Aorta (tissue), 5 donors: ENCODE results near the gene FRMD1. TPM values are rescaled to one million over a fixed set of nuclear protein-coding genes. Genes with fewer than 3 reads are reported as not detected.
A peak's percentile ranks its signal among the peaks of the same experiment; 100 is the strongest.

Source experiments
- ATAC-seq: fragments of 200-7000 bp; cut with Tn5 transposase; one replicate; pipeline ENCODE4 v1.9.1; 2022; ENCODE audit warnings: moderate library complexity; ENCODE audit not compliant: low FRiP score
- DNase-seq, 2 donors: peaks; one replicate each; pipeline ENCODE4 v3.0.0-alpha.2; 2020
- H3K27ac ChIP-seq, 2 donors: one replicate each; pipeline ENCODE4 v1.5.1; 2013; ENCODE audit warnings: low read length in 2 of 2, mild to moderate bottlenecking in 2 of 2, moderate library complexity in 2 of 2, control low read depth in 1 of 2, inconsistent platforms in 1 of 2, low read depth in 1 of 2
- H3K27me3 ChIP-seq, 2 donors: one replicate each; pipeline ENCODE4 v1.6.1; 2013; ENCODE audit warnings: control low read depth in 1 of 2, low read length in 1 of 2, mild to moderate bottlenecking in 1 of 2, moderate library complexity in 1 of 2; ENCODE audit not compliant: insufficient read depth in 2 of 2, control insufficient read depth in 1 of 2
- H3K36me3 ChIP-seq, 2 donors: one replicate each; pipeline ENCODE4 v1.6.1; 2013; ENCODE audit warnings: control low read depth in 1 of 2, low read length in 1 of 2, mild to moderate bottlenecking in 1 of 2; ENCODE audit not compliant: insufficient read depth in 2 of 2, control insufficient read depth in 1 of 2
- H3K4me1 ChIP-seq, 2 donors: one replicate each; pipeline ENCODE4 v1.6.1; 2013; ENCODE audit warnings: low read length in 2 of 2, control low read depth in 1 of 2, mild to moderate bottlenecking in 1 of 2, moderate library complexity in 1 of 2; ENCODE audit not compliant: insufficient read depth in 2 of 2, control insufficient read depth in 1 of 2
- H3K4me3 ChIP-seq, 2 donors: one replicate each; pipeline ENCODE4 v1.5.1; 2013; ENCODE audit warnings: low read length in 2 of 2, control low read depth in 1 of 2, mild to moderate bottlenecking in 1 of 2
- H3K9me3 ChIP-seq: one replicate; pipeline ENCODE4 v1.6.1; 2013; ENCODE audit warnings: mild to moderate bottlenecking, low read length; ENCODE audit not compliant: control insufficient read depth
- WGBS, 2 donors: extraction: QIAGEN DNeasy Blood & Tissue Kit; methylation state at CpG; one replicate each; pipeline ENCODE4 v1.1.7; 2013; 5-methylcytosine and 5-hydroxymethylcytosine counted together
- intact Hi-C, 2 donors: fragments of 100-400 bp; cut with DNase I; formaldehyde crosslinking; loops; one replicate each; pipeline versions ENCODE4 v1.14.2 to v1.15.0; 2022
- polyA plus RNA-seq, 2 donors: library from polyadenylated mRNA; stranded (reverse); fragments of 200-250 nt; gene quantifications; one replicate each; pipeline ENCODE4 v1.2.3, GENCODE V29; 2013
- total RNA-seq, 2 donors: library from RNA; stranded (reverse); fragmentation: NEBNext Ultra II Directional; extraction: Animal tissue kit (Norgen Biotek cat#: 25700); gene quantifications; one replicate each; pipeline ENCODE4 v1.2.1, GENCODE V29; 2021
- donor health status: healthy with polysubstance abuse.
- donor health status: Bipolar disorder and iron deficiency.
- donor health status: DM: no; HTN: no; CAD: no.
- donor health status: DM: no; HTN: no; CAD: no.
- donor health status: DM: yes; HTN: yes; CAD: no.

Gene FRMD1
- total and polyA plus RNA-seq, 4 donors, result 0.03 to 0.38 (median 0.13) TPM

DNA sequence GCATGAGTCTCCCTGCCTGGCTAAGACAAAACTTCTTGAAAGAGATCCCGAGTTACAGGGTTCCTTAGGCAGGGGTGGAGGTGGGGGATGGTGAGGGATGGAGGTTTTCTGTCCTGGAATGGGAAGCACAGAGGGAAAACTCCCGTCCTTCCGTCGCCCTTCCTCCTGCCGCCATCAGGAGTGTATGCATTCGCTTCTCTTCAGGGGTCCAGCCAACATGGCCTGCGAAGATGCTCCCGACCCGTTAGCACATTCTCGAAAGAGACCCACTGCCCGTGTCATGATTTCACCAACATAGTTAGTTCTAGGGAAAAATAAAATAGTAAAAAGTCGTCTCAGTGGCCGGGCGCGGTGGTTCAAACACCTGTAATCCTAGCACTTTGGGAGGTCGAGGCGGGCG lies 44.5 kb downstream of the FRMD1 start:
- Histone ChIP-seq H3K9me3 (peaks cover 4% of the 10 kb centered on the region), H3K36me3 (no peaks in the 10 kb centered on the region), H3K27ac (no peak overlapping the region), H3K4me3 (no peak overlapping the region), H3K27me3 (no peaks in the 10 kb centered on the region), H3K4me1 (no peaks in the 10 kb centered on the region)
- DNase-seq (no peak), ATAC-seq (no peak)
- intact Hi-C loops, result no loop called here
- WGBS, 2 donors, result 93 to 94% methylated on average over 18 of the region's 18 CpGs

- ATAC-seq, result no peak
- H3K27ac ChIP-seq, result no peak overlapping the region
- no peaks in the 10 kb centered on the region for H3K36me3 ChIP-seq
- H3K4me3 ChIP-seq, result no peak overlapping the region
- no peaks in the 10 kb centered on the region for H3K27me3 ChIP-seq
- H3K9me3 ChIP-seq, result peaks cover 2% of the 10 kb centered on the region
- no peaks in the 10 kb centered on the region for H3K4me1 ChIP-seq
- intact Hi-C loops, result no loop called here
- 92 to 93% methylated on average over 12 of the region's 12 CpGs for WGBS, 2 donors
- no peak for DNase-seq
Measured at GRCh38 chr6:168033791-168034190, 45.2 kb downstream of the FRMD1 start.

GRCh38 chr6:168032005-168032760 lies 46.8 kb downstream of the FRMD1 start:
- Histone ChIP-seq H3K27me3 (no peaks in the 10 kb centered on the region), H3K4me1 (no peaks in the 10 kb centered on the region), H3K9me3 (no peaks in the 10 kb centered on the region), H3K36me3 (no peaks in the 10 kb centered on the region), H3K4me3 (no peak overlapping the region), H3K27ac (no peak overlapping the region)
- 73 to 74% methylated on average over 12 of the region's 12 CpGs for WGBS, 2 donors
- ATAC-seq (peak; percentile 53), DNase-seq (no peak)
- intact Hi-C loops, result no loop called here

DNA sequence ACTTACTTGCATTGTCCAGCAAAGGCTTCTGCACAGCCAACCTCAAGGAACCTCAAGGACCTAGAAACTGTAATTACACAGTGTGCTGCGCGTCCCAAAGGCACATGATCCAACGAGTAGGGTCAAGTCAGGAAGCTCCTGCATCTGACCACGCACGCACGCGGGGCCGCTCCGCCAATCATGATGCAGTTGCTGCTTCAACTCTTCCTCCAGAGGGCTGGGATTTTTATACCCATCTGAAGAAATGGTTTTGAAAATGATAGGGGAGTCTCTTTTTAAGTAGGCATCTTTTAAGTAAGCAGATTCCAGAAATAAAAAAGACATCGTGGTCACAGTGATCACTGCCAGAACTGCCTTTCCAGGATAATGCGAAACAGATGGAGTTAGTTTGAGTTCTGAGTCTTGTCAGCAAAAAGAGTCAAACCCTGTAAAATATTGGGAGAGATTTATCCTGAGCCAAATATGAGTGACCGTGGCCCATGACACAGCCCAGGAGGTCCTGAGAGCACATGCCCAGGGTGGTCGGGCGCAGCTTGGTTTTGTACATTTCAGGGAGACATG lies 47.5 kb downstream of the FRMD1 start:
- no peak for ATAC-seq
- Histone ChIP-seq H3K4me1 (no peaks in the 10 kb centered on the region), H3K9me3 (no peaks in the 10 kb centered on the region), H3K27ac (no peak overlapping the region), H3K36me3 (no peaks in the 10 kb centered on the region), H3K4me3 (no peak overlapping the region), H3K27me3 (no peaks in the 10 kb centered on the region)
- 77 to 84% methylated on average over 14 of the region's 14 CpGs for WGBS, 2 donors
- DNase-seq, result no peak
- intact Hi-C loops, result no loop called here

GRCh38 chr6:168030908-168031307 lies 48.1 kb downstream of the FRMD1 start:
- no peaks in the 10 kb centered on the region for H3K4me1 ChIP-seq
- DNase-seq, result no peak
- WGBS, 2 donors, result 50 to 52% methylated on average over 2 of the region's 2 CpGs

DNA sequence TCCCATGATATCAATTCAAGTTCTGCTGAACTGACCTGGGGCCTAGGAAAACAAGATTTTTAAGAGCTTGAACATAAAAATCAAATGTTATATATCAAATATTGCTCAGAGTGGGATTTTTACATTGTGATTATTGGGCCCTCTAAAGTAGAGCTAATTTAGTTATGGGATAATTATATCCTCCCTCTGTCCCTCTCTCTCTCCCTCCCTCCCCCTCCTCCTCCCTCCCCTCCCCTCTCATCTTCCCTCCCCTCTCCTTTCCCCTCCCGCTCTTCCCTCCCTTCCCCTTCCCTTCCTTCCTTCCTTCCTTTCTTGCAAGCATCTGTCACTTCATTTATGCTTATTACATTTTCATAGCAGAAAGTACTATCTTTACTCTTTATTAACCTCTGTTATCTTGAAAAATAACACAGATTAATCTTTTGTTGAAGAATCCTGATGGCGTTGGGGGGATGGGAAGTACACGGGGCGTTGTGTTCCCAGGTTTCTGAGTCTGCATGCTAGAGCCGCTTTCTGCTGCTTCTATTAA lies 48.7 kb downstream of the FRMD1 start:
- H3K9me3 ChIP-seq, result no peaks in the 10 kb centered on the region
- 44 to 45% methylated on average over 5 of the region's 5 CpGs for WGBS, 2 donors
- ATAC-seq, result no peak
- H3K27ac ChIP-seq, result no peak overlapping the region
- no peaks in the 10 kb centered on the region for H3K4me1 ChIP-seq
- no peak overlapping the region for H3K4me3 ChIP-seq
- no peak for DNase-seq
- no peaks in the 10 kb centered on the region for H3K27me3 ChIP-seq
- intact Hi-C loops, result no loop called here
- H3K36me3 ChIP-seq, result no peaks in the 10 kb centered on the region

More at GRCh38 chr6:168030908-168031307, 48.1 kb downstream of the FRMD1 start:
- intact Hi-C loops, result no loop called here
- Histone ChIP-seq H3K4me3 (no peak overlapping the region), H3K36me3 (no peaks in the 10 kb centered on the region), H3K27ac (no peak overlapping the region), H3K27me3 (no peaks in the 10 kb centered on the region), H3K9me3 (no peaks in the 10 kb centered on the region)
- ATAC-seq, result no peak

GRCh38 chr6:168029459-168030217 lies 49.4 kb downstream of the FRMD1 start:
- H3K4me1 ChIP-seq, result no peaks in the 10 kb centered on the region
- 91 to 92% methylated on average over 14 of the region's 14 CpGs for WGBS, 2 donors
- intact Hi-C loops, result no loop called here
- no peak for DNase-seq
- no peaks in the 10 kb centered on the region for H3K9me3 ChIP-seq
- no peak overlapping the region for H3K4me3 ChIP-seq
- no peaks in the 10 kb centered on the region for H3K27me3 ChIP-seq
- no peaks in the 10 kb centered on the region for H3K36me3 ChIP-seq
- no peak overlapping the region for H3K27ac ChIP-seq
- no peak for ATAC-seq

- ATAC-seq, result no peak
- H3K4me3 ChIP-seq, result no peak overlapping the region
- H3K27ac ChIP-seq, result no peak overlapping the region
- DNase-seq, result no peak
- no peaks in the 10 kb centered on the region for H3K4me1 ChIP-seq
- WGBS, 2 donors, result 96 to 97% methylated on average over 9 of the region's 9 CpGs
- H3K36me3 ChIP-seq, result no peaks in the 10 kb centered on the region
- intact Hi-C loops, result no loop called here
- H3K9me3 ChIP-seq, result no peaks in the 10 kb centered on the region
- H3K27me3 ChIP-seq, result no peaks in the 10 kb centered on the region
Measured at GRCh38 chr6:168028181-168028580, 50.8 kb downstream of the FRMD1 start.
